ENCODE data around the gene WNT8B.
A peak's percentile ranks its signal among the peaks of the same experiment; 100 is the strongest.

WNT8B gene

GRCh38 chr10:100462709-100463108 lies at the start of gene WNT8B:
TSS of gene WNT8B (plus strand) at chr10:100463009. CDS start at chr10:100463169, 160 bp downstream.
- no peak within 1 kb of the TSS for H3K4me3 ChIP-seq (ENCODE audit: low read depth, low read length)

- H3K4me3 ChIP-seq (ENCODE audit: low read depth, low read length) = no peak overlapping the region
Observed at GRCh38 chr10:100413173-100413572, 49.6 kb upstream of the WNT8B start.

- no peak overlapping the region for H3K4me3 ChIP-seq (ENCODE audit: low read depth, low read length)
Observed at GRCh38 chr10:100419911-100420449, 42.8 kb upstream of the WNT8B start.

- no peak overlapping the region for H3K4me3 ChIP-seq (ENCODE audit: low read depth, low read length)
Observed at GRCh38 chr10:100427374-100427773, 35.4 kb upstream of the WNT8B start.

- H3K4me3 ChIP-seq (ENCODE audit: low read depth, low read length) = no peak overlapping the region
Observed at GRCh38 chr10:100433253-100434240, 29.3 kb upstream of the WNT8B start.

- H3K4me3 ChIP-seq (ENCODE audit: low read depth, low read length) = no peak overlapping the region
Observed at GRCh38 chr10:100436255-100436654, 26.6 kb upstream of the WNT8B start.

- H3K4me3 ChIP-seq (ENCODE audit: low read depth, low read length) = no peak overlapping the region
Observed at GRCh38 chr10:100438674-100439315, 24.0 kb upstream of the WNT8B start.

GRCh38 chr10:100442548-100442947 lies 20.3 kb upstream of the WNT8B start:
- H3K4me3 ChIP-seq (ENCODE audit: low read depth, low read length) = no peak overlapping the region

- H3K4me3 ChIP-seq (ENCODE audit: low read depth, low read length) = no peak overlapping the region
Observed at GRCh38 chr10:100446130-100446761, 16.6 kb upstream of the WNT8B start.

- no peak overlapping the region for H3K4me3 ChIP-seq (ENCODE audit: low read depth, low read length)
Observed at GRCh38 chr10:100447663-100448062, 15.1 kb upstream of the WNT8B start.

- H3K4me3 ChIP-seq (ENCODE audit: low read depth, low read length) = no peak overlapping the region
Observed at GRCh38 chr10:100448951-100449350, 13.9 kb upstream of the WNT8B start.

GRCh38 chr10:100468322-100468721 lies 5.5 kb downstream of the WNT8B start:
- no peak overlapping the region for H3K4me3 ChIP-seq (ENCODE audit: low read depth, low read length)

GRCh38 chr10:100468978-100469377 lies 6.2 kb downstream of the WNT8B start:
- H3K4me3 ChIP-seq (ENCODE audit: low read depth, low read length) = no peak overlapping the region

GRCh38 chr10:100469756-100470155 lies 6.9 kb downstream of the WNT8B start:
- H3K4me3 ChIP-seq (ENCODE audit: low read depth, low read length) = no peak overlapping the region

GRCh38 chr10:100470367-100470766 lies 7.6 kb downstream of the WNT8B start:
- H3K4me3 ChIP-seq (ENCODE audit: low read depth, low read length) = no peak overlapping the region

- H3K4me3 ChIP-seq (ENCODE audit: low read depth, low read length) = no peak overlapping the region
Observed at GRCh38 chr10:100477970-100478369, 15.2 kb downstream of the WNT8B start.

GRCh38 chr10:100479037-100479436 lies 16.2 kb downstream of the WNT8B start:
- H3K4me3 ChIP-seq (ENCODE audit: low read depth, low read length) = no peak overlapping the region

- no peak overlapping the region for H3K4me3 ChIP-seq (ENCODE audit: low read depth, low read length)
Observed at GRCh38 chr10:100480002-100480401, 17.2 kb downstream of the WNT8B start.

- peak overlapping the region; percentile 47 for H3K4me3 ChIP-seq (ENCODE audit: low read depth, low read length)
Observed at GRCh38 chr10:100481462-100482081, 18.8 kb downstream of the WNT8B start.

GRCh38 chr10:100482181-100482833 lies 19.5 kb downstream of the WNT8B start:
- peak overlapping the region; percentile 47 for H3K4me3 ChIP-seq (ENCODE audit: low read depth, low read length)
